Measurements from ENCODE around the gene USF2.

Gene USF2

DNA sequence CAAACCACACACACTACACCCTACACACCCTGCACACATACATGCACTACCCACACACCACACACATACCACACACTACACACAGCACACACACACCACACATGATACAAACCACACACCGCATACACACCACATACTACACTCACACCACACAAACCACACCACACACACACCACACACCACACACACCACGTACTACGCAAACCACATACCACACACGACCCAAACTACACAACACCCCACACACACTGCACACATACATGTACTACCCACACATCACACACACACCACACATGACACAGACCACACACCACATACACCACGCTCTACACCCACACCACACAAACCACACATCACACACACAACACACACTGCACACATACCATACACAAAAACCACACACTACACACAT is 29.8 kb downstream of the USF2 start:
- DNase-seq (ENCODE audit: low spot score): no peak

DNA sequence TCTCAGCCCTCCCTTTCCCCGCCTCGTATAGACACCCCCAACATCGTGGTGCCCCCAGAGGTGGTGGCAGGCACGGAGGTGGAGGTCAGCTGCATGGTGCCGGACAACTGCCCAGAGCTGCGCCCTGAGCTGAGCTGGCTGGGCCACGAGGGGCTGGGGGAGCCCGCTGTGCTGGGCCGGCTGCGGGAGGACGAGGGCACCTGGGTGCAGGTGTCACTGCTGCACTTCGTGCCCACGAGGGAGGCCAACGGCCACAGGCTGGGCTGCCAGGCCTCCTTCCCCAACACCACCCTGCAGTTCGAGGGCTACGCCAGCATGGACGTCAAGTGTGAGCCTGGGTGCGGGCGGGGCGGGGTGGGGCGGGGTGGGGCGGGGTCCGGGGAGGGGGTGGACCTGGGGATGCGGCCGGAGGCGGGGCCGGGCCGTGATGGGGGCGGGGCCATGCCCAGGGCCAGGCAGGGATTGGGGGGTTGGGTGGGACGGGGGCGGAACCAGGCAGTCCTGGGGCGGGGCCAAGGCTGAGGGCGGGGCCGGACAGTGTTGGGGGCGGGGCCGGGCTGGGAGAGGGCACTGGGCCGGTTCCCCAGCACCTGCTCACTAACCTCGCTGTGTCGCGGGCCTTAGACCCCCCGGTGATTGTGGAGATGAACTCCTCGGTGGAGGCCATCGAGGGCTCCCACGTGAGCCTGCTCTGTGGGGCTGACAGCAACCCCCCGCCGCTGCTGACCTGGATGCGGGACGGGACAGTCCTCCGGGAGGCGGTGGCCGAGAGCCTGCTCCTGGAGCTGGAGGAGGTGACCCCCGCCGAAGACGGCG is 31.0 kb downstream of the USF2 start:
- no peak for DNase-seq (ENCODE audit: low spot score)

DNA sequence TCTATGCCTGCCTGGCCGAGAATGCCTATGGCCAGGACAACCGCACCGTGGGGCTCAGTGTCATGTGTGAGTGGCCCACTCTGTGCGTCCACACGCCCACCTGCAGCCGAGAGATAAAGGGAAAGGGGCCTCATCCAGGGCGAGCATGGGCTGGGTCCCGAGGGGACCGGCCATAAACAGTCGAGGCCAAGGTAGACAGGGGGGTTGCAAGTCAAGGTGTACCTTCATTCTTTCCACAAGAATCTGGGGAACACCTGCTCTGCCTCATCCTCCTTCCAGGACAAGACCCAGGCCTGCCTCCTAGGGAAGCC is 31.5 kb downstream of the USF2 start:
- no peak for DNase-seq (ENCODE audit: low spot score)

DNA sequence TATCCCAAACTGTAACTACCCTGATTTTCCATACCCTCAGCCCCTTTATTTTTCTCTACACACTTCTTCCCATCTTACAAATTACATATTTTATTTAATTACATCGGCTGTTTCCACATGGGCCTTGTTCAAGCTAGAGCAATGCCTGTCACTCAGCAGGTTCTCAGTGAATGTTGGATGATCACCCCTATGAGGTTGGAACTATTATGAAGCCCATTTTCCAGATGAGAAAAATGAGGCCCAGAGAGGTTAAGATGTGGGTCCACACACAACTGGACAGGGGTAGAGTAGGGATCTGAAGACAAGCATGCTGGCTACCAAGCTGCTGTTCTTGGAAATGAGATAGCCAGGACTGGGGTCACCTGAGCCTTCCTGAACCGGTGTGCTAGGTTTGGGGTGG is 33.2 kb downstream of the USF2 start:
- DNase-seq (ENCODE audit: low spot score): no peak

DNA sequence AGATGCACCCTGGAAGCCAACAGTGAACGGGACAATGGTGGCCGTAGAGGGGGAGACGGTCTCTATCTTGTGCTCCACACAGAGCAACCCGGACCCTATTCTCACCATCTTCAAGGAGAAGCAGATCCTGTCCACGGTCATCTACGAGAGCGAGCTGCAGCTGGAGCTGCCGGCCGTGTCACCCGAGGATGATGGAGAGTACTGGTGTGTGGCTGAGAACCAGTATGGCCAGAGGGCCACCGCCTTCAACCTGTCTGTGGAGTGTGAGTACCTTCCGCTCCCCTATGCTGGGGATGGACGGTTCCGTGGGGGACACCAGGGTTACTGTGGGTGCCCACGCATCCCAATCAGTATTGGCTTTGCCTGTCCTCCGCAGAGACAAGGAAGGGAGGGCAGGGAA is 33.7 kb downstream of the USF2 start:
- no peak for DNase-seq (ENCODE audit: low spot score)

DNA sequence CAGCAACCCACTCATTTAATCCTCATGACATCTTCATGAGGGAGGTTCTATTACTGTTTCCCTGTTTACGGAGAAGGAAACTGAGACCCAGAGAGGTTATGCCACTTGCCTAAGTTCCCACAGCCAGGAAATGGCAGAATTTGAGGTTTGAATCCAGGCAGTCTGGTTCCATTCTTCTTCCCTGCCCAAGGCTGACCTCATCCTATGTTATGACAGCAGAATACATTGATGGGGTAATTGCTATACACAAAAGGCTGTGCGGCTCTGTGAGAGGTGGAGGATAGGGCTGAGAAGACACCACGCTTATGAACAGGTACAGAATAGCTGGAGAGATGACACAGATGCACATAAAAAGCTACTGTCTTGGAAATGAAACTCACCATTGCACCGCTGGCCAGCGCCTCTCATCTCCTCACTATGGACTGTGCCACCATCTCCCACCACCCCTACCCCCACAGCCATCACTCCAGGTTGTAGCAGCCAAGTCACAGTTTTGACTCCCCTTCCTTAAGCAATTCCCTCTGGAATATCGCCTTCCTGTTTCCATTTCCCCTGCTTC is 34.7 kb downstream of the USF2 start:
- no peak for DNase-seq (ENCODE audit: low spot score)

DNA sequence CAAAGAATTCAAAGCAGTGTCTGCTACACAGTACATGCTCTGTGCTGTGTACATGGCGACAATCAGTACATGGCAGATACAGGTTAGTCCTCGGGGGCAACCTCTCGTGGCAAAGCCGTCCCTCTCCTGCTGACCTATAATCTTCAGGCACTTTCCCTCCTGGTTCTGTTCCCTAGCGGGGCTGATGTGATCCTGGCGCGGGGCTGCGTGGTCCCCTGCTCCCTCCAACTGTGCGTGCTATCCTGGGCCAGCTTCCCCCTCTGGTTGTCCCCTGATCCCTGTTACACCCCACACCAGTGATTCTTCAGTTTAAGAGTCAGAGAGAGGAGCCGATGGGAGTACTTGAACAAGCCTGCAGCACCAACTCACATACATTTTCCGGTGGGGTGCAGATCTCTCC is 35.3 kb downstream of the USF2 start:
- no peak for DNase-seq (ENCODE audit: low spot score)

DNA sequence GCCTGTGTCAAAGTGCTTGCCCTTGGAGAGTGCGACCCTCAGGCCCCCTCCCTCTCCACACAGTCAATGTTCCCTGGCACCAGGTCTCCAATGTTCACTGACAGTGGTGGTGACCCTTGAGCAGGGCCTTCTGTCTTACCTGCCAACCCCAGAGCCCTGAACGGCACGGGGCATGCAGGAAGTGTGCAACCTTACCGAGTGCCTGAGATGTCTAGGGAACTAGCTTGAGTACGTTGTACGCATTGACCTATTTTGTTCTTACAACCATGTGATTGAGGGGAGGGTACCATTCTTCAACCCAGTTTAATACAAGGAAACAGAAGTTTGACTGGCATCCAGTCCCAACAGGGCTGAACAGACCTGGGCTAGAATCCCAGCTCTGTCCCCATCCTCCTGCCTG is 36.4 kb downstream of the USF2 start:
- DNase-seq (ENCODE audit: low spot score): no peak

DNA sequence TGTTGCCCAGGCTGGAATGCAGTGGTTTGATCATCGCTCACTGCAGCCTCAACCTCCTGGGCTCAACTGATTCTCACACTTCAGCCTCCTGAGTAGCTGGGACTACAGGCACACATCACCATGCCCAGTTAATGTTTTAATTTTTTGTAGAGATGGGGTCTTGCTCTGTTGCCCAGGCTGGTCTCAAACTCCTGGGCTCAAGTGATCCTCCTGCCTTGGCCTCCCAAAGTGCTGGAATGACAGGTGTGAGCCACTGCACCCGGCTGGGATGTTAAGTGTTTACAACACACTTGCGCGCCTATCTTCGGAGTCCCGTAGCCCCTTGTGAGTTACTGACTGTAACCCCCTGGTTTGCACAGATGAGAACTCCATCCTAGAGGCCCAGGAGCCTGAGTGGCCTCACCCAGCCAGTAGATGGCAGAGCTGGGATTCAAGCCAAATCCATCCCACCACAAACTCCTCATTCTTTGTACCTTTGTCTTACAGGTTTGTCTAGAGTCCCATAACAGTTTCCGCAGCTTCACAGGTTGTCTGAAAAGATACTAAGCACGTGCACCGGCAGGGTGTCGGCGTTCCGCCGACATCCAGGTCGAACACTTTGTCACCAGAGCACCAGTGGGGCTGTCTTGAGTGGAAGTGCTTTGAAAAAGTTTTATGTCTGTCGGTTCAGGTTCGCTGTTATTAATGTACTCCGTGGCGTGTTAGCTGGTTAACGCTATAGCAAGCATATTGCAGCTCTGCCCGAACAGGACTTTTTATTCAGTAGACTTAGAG is 37.9 kb downstream of the USF2 start:
- no peak for DNase-seq (ENCODE audit: low spot score)

DNA sequence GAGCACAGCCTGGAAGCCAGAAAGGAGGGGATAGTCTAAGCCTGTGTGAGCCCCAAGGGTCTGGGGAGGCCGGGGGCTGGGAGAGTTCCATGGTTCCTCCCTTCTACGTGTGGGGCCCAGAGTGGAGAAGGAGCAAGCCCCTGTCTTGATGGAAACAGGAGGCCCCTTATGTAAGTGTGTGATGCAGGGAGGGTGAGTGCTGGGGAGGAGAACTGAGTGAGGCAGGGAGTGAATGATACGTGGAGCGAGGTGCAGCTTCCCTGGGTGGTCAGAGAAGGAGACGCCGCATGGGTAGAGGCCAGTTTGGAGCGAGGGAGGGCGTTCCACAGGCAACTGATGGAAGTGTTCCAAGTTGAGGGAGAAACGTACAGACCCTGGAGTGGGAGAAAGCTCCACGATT is 39.2 kb downstream of the USF2 start:
- DNase-seq (ENCODE audit: low spot score): no peak

DNA sequence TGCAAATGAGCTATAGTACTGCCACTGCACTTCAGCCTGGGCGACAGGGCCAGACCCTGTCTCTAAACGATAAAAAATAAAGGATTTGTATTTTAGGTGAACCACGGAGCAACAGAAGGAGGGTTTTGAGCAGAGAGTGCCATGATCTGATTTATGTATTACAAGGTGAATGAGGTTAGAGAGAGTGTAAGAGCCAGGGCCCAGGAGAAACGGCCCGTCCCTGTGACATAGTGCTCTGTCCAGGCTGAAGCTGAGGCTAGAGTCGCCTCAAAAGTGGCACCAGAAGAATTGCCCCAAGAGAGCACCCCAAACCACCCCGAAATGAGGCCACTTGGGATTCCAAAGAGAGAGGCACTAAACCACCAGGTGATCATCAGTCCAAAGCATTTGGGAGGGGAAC is 40.1 kb downstream of the USF2 start:
- no peak for DNase-seq (ENCODE audit: low spot score)

DNA sequence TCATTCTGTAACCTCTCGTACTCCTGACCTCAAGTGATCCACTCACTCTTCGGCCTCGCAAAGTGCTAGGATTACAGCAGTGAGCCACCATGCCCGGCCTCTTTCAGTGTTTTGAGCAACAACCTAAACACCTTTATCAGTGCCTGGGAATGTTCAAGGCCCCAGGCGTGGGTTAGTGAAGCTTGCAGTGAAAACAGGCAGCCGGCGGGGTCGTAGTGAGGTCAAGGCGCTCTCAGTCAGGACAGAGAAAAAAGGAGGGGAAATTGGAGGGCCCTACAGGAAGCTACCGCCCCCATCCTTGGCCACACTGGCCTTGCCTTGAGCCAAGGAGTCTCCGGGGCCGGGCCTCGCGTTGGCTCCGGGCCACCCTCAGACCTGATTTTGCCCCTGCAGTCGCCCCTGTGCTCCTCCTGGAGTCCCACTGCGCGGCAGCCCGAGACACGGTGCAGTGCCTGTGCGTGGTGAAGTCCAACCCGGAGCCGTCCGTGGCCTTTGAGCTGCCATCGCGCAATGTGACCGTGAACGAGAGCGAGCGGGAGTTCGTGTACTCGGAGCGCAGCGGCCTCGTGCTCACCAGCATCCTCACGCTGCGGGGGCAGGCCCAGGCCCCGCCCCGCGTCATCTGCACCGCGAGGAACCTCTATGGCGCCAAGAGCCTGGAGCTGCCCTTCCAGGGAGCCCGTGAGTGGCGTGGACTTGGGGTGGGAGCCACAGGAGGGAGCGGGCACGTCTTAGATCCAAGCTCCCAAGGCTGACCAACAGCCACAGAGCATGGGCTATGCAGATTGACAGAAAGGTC is 40.9 kb downstream of the USF2 start:
- DNase-seq (ENCODE audit: low spot score): no peak

DNA sequence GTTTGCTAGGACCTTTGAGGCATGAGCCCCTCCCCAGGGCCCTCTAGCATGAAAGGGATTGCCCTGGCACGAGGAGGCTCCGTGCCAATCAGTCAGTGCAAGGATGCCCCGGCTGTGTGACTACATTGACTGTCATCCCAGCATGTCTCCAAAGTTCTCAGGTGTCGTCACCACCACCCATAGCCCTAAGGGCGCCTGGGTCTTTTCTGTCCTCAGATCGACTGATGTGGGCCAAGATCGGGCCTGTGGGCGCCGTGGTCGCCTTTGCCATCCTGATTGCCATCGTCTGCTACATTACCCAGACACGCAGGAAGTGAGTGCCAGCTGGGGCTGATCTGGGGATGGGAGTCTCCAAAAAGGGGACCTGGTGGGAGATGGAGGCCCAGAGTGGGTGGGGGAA is 41.6 kb downstream of the USF2 start:
- no peak for DNase-seq (ENCODE audit: low spot score)

DNA sequence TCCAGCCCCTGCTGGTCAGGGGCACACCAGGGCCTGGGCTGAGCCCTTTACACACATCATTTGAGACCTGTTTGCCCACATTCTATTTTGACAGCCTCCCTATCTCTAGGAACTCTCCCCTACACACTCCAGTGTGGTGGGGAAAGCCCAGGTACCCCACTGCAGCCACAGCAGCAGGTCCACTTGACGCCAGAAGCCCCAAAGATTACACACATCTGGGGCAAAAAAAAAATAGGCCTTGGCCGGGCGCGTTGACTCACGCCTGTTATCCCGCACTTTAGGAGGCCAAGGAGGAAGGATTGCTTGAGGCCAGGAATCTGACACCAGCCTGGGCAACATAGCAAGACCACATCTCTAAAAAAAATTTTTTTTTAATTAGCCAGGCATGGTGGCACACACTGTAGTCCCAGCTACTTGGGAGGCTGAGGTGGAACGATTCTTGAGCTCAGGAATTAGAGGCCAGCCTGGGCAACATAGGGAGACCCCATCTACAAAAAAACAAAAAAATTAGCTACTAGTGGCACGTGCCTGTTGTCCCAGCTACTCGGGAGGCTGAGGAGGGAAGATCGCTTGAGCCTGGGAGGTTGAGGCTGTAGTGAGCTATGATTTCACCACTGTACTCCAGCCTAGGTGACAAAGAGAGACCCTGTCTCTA is 42.2 kb downstream of the USF2 start:
- no peak for DNase-seq (ENCODE audit: low spot score)

DNA sequence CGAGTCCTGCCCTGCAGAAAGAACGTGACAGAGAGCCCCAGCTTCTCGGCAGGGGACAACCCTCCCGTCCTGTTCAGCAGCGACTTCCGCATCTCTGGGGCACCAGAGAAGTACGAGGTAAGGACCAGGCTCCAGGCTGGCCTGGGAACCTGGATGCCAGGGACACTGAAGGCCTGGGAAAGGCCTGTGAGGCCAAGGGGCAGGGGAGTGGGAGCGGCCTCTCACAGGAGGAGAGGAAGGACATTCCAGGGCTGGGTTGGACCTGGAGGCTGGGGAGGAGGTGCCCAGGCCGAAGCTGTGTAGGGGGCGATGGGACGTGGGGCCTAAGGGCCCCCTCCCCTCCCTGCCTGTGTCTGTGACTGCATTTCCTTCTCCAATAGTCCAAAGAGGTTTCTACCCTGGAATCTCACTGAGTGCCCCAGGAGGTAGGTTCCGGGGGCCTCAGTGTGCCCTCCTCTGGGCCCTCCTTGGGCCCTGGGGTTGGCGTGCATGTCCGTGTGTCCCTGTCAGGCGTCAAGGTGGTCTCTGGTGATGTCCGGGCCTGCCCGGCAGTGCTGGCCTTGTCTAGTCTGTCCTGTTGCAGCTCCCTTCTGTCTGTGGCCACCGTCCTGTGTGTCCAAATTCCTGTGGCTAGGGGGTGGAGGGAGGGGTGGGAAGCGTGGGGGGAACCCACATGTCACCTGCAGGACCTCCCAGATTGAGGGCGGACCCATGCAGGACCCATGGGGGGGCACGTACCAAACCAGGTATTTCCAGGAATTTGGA is 43.3 kb downstream of the USF2 start:
- DNase-seq (ENCODE audit: low spot score): no peak

DNA sequence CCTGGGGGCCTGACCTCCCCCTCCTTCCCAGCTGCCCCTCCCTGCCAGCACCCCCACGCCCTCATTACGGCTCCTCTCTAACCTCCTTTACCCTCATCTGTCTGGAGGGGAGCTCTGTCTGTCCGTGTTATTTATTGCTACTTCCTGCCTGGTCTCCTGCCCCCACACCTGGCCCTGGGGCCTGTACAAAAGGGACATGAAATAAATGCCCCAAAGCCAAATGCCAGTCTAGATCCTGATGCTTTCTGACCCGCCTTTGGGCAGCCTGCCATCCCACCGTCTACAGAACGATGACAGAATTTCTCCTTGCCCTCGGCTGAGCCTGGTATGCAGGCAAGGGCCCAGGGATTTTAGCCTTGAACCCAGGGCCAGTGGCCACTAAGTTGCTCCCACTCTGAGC is 44.8 kb downstream of the USF2 start:
- no peak for DNase-seq (ENCODE audit: low spot score)

DNA sequence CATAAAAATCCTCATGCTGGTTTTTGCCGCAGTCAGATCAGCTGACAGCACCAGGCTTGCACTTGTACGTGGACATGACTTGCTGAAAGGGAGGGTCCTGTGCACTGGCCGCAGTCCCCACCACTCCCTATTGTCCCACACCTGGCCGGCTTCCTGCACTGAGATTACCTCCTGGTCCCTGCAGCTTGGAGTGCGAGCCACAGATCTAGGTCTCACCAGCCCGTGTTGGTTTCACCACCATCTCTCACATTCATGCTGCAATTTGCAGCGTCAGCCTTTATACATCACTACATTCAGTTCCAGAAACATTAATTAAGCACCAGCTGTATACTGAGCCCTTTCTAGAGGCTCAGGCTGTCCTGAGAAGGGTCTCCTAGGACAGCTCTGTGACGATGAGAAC is 45.3 kb downstream of the USF2 start:
- DNase-seq (ENCODE audit: low spot score): no peak

DNA sequence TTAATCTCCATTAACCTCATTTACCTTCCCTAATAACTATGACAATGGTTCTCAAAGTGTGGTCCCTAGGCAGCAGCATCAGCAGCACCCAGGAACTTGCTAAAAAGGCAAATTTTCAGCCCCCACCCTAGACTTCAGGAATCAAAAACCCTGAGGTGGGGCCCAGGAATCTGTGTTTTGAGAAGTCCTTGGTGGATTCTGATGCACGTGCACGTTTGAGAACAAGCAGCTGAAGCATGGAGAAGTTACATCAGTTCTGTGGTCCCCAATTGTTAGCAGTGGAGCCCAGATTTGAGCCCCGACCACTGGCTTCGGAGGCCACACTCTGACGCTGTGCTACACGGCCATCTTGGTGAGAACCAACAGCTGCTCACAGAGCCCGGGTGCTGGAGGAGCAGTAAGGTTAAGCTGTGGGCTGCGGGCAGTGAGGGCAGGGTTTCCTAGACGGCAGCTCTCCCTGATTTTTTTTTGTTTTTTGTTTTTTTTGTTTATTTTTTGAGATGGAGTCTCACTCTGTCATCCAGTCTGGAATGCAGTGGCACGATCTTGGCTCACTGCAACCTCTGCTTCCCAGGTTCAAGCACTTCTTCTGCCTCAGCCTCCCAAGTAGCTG is 46.2 kb downstream of the USF2 start:
- DNase-seq (ENCODE audit: low spot score): no peak

DNA sequence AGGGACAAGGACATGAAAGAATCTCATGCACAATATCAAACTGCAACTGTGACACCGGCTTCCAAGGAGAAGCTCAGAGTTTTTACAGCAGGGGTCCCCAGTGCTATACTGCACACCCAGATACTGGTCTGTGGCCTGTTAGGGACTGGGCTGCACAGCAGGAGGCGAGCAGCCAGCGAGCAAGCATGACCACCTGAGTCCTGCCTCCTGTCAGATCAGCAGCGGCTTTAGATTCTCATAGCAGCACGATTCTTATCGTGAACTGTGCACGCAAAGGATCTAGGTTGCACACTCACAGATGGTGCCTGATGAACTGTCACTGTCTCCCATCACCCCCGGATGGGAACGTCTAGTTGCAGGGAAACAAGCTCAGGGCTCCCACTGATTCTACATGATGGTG is 47.1 kb downstream of the USF2 start:
- DNase-seq (ENCODE audit: low spot score): no peak

DNA sequence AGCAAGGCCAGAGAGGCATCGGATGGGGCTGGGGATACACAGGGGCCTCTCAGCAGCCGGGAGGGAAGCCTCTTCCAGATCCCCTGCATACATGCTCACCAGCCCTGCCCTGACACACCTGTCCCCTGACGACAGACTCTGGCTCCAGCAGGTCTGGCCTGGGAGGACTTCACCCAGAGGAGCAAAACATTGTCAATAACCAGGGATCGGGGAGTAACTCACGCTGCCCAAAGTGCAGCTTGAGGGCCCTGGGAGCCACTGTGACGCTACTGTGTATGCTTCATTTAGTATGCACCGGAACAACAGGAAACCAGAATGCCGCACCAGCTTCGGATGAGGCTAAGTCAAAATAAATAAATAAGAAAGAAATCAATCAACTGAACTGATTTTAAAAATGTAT is 47.8 kb downstream of the USF2 start:
- DNase-seq (ENCODE audit: low spot score): no peak

DNA sequence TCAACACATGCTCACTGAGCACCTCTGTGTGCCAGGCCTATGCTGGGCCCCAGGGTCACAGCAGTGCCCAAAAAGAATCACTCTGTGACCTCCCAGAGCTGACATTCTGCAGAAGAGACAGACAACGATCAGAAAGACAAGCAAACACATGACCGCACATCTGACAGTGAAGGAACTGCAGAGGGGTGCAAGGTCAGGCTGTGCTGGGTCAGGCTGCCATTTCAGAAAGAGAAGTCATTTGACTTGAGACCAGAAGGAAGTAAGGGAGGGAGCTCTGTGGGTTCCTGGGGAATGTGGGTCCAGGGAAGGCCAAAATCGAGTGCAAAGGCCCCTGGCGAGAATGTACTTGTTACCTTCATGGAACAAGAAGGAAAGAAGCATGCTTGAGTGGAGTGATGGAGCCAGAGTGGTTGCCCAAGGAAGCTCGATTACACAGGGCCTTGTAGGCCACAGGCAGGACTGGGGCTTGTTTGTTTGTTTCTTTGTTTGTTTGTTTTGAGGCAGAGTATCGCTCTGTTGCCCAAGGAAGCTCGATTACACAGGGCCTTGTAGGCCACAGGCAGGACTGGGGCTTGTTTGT is 48.8 kb downstream of the USF2 start:
- DNase-seq (ENCODE audit: low spot score): no peak

Data from CD4-positive, alpha-beta T cell treated with Interleukin-2 at 100 ng/mL for 4 hours (primary cell).